ENCODE results near the gene DNAJC16. TPM values are rescaled to one million over a fixed set of nuclear protein-coding genes. Genes with fewer than 3 reads are reported as not detected.
A peak's percentile ranks its signal among the peaks of the same experiment; 100 is the strongest.

DNAJC16 gene
- total RNA-seq, 2 donors from 2014 or later: 23.1 to 31.6 TPM

- H3K27me3 ChIP-seq (ENCODE audit: control insufficient read depth, insufficient read depth, low read length, poor library complexity, severe bottlenecking): no peaks in the 10 kb centered on the region
- no peak for DNase-seq
- Mint-ChIP-seq H3K9me3 (no peaks in the 10 kb centered on the region), H3K27ac (no peak overlapping the region), H3K27me3 (ENCODE audit: insufficient read depth) (no peaks in the 10 kb centered on the region), H3K4me3 (no peak overlapping the region), H3K36me3 (ENCODE audit: low read depth) (peaks cover 10% of the 10 kb centered on the region), H3K4me1 (peaks cover 3% of the 10 kb centered on the region)
- H3K4me3 ChIP-seq (ENCODE audit: low read length): no peak overlapping the region
- H3K9ac ChIP-seq (ENCODE audit: extremely low read depth, low read length, poor library complexity, severe bottlenecking): no peak overlapping the region
- no peak for TF ChIP-seq CTCF (conservative IDR thresholded peaks at IDR 0.05)
- peaks cover 9% of the 10 kb centered on the region for H3K36me3 ChIP-seq (ENCODE audit: control insufficient read depth, insufficient read depth, low read length)
- H3K4me1 ChIP-seq (ENCODE audit: control insufficient read depth, insufficient read depth, low read length): no peaks in the 10 kb centered on the region
- no peaks in the 10 kb centered on the region for H3K9me3 ChIP-seq (ENCODE audit: control insufficient read depth, low read length)
- no peak overlapping the region for H3K27ac ChIP-seq (ENCODE audit: low read depth, low read length)
These were observed 53.0 kb downstream of the DNAJC16 start for GRCh38 chr1:15579683-15580047.

GRCh38 chr1:15583016-15583706 lies 56.5 kb downstream of the DNAJC16 start:
- no peaks in the 10 kb centered on the region for H3K9me3 ChIP-seq (ENCODE audit: control insufficient read depth, low read length)
- Mint-ChIP-seq H3K27me3 (ENCODE audit: insufficient read depth) (peaks cover 15% of the 10 kb centered on the region), H3K27ac (no peak overlapping the region), H3K4me3 (no peak overlapping the region), H3K9me3 (peaks cover under 1% of the 10 kb centered on the region), H3K36me3 (ENCODE audit: low read depth) (peaks cover 5% of the 10 kb centered on the region), H3K4me1 (peaks cover 4% of the 10 kb centered on the region)
- DNase-seq: no peak
- H3K27me3 ChIP-seq (ENCODE audit: control insufficient read depth, insufficient read depth, low read length, poor library complexity, severe bottlenecking): no peaks in the 10 kb centered on the region
- no peak for TF ChIP-seq CTCF (conservative IDR thresholded peaks at IDR 0.05)
- H3K4me1 ChIP-seq (ENCODE audit: control insufficient read depth, insufficient read depth, low read length): no peaks in the 10 kb centered on the region
- H3K27ac ChIP-seq (ENCODE audit: low read depth, low read length): no peak overlapping the region
- H3K9ac ChIP-seq (ENCODE audit: extremely low read depth, low read length, poor library complexity, severe bottlenecking): no peak overlapping the region
- WGBS, 2 experiments (ENCODE audit: insufficient coverage in 1 of 2, insufficient read length in 1 of 2): 92 to 96% methylated on average over 18 of the region's 18 CpGs
- no peaks in the 10 kb centered on the region for H3K36me3 ChIP-seq (ENCODE audit: control insufficient read depth, insufficient read depth, low read length)
- no peak overlapping the region for H3K4me3 ChIP-seq (ENCODE audit: low read length)

- Histone ChIP-seq H3K4me1 (ENCODE audit: control insufficient read depth, insufficient read depth, low read length) (no peaks in the 10 kb centered on the region), H3K9ac (ENCODE audit: extremely low read depth, low read length, poor library complexity, severe bottlenecking) (peak within 1 kb of the TSS; percentile 41), H3K27me3 (ENCODE audit: control insufficient read depth, insufficient read depth, low read length, poor library complexity, severe bottlenecking) (no peaks in the 10 kb centered on the region), H3K9me3 (ENCODE audit: control insufficient read depth, low read length) (no peaks in the 10 kb centered on the region), H3K36me3 (ENCODE audit: control insufficient read depth, insufficient read depth, low read length) (no peaks in the 10 kb centered on the region), H3K27ac (ENCODE audit: low read depth, low read length) (no peak within 1 kb of the TSS), H3K4me3 (ENCODE audit: low read length) (peak within 1 kb of the TSS; percentile 71)
- DNase-seq: peak; percentile 96
- 13 to 14% methylated on average over 36 to 68 of the region's 68 CpGs for WGBS, 2 experiments (ENCODE audit: insufficient coverage in 1 of 2, insufficient read length in 1 of 2)
- Mint-ChIP-seq H3K4me3 (peak within 1 kb of the TSS; percentile 54), H3K27me3 (ENCODE audit: insufficient read depth) (peaks cover 19% of the 10 kb centered on the region), H3K4me1 (peaks cover 2% of the 10 kb centered on the region), H3K36me3 (ENCODE audit: low read depth) (peaks cover 8% of the 10 kb centered on the region), H3K27ac (no peak within 1 kb of the TSS), H3K9me3 (peaks cover 5% of the 10 kb centered on the region)
- peak; percentile 81 for TF ChIP-seq CTCF (conservative IDR thresholded peaks at IDR 0.05)
These were observed 58.1 kb downstream of the DNAJC16 start, which contains the start of gene AGMAT for GRCh38 chr1:15584489-15585363. Gene AGMAT, minus strand, starts transcription at chr1:15585051. Its CDS starts 84 bp downstream, at chr1:15584967.
